ENCODE results near the gene STPG4.
A peak's percentile ranks its signal among the peaks of the same experiment; 100 is the strongest.

Gene STPG4

GRCh38 chr2:47049502-47049901 is 105.6 kb downstream of the STPG4 start:
- DNase-seq, result no peak

DNA sequence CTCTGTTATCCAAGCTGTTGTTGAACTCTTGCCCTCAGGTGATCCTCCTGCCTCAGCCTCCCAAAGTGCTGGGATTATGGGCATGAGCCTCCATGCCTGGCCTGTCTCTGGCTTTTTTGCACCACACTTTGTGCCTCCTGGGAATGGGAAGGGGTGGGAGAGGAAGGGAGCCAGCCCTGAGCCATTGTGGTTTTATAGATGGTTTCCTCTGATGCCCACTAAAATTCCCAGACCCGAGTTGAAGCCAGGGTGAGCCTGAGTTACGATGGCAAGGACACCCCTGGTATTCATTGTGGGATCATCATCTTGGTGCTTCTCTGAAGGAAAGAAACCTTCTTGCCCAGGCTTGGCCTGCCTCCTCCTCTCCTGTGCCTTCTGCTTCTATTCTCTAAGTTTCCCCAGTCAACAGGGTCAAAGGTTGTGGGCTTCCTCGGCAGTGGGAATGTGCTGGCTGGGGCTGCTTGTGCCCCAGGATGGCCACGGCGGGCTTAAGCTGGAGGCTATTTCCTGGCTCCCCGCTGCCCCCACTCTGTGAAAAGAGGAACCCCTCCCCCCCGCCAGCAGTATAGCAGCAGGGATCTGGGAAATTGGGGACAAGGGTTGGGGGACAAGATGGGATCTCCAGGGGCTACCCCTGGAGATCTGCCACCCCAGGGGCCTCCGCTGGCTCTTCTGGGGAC is 106.2 kb downstream of the STPG4 start:
- DNase-seq, result no peak

- peak; percentile 82 for DNase-seq
Measured at GRCh38 chr2:47046271-47046670, 108.8 kb downstream of the STPG4 start.

GRCh38 chr2:47043891-47044239 is 111.2 kb downstream of the STPG4 start:
- DNase-seq, result peak; percentile 22

- DNase-seq, result no peak
Measured at GRCh38 chr2:47043142-47043890, 111.8 kb downstream of the STPG4 start.

- no peak for DNase-seq
Measured at GRCh38 chr2:47041891-47042684, 113.0 kb downstream of the STPG4 start.

DNA sequence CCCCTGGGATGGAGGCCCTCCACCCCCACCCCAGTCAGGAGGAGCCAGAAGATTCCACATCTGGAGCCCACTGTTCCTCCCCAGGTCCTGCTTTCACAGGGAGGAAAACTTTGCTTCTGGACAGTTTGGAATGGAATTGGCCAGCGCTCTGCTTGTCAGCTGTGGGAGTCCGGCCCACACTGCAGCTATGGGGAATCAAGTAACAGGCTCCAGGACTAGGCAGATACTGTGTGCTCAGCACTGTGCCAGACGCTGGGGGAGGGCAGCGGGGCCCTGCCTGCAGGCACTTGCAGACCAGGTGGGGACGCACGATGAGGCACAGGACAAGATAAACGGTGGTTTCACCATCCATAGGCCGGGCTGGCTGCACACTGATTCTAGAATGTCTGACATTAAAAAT is 114.0 kb downstream of the STPG4 start:
- DNase-seq, result no peak

GRCh38 chr2:47040651-47041050 is 114.5 kb downstream of the STPG4 start:
- no peak for DNase-seq

- no peak for DNase-seq
Measured at GRCh38 chr2:47039913-47040562, 115.1 kb downstream of the STPG4 start.

DNA sequence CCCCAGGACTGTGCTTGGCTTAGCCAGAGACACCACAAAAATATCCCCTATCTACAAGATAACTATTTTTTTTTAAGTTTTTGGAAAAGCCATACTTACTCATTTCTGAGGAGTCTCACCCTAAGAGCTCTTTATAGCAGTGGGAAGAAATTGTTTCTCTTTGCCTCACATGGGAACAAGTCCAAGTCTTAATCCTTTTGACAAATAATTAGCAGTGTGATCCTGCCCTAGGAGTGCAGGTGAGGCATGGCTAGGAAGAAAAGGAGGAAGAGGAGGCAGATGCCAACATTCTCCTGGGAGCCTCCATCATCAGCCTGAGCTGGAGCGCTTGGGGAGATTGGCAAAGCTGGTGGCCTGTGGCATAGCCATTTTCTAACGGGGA is 115.6 kb downstream of the STPG4 start:
- DNase-seq, result no peak

- DNase-seq, result no peak
Measured at GRCh38 chr2:47038656-47039488, 116.2 kb downstream of the STPG4 start.

GRCh38 chr2:47037678-47038077 is 117.4 kb downstream of the STPG4 start:
- DNase-seq, result peak; percentile 69
